Measurements from ENCODE around the gene ENTR1. TPM values are rescaled to one million over a fixed set of nuclear protein-coding genes. Genes with fewer than 3 reads are reported as not detected.

ENTR1 gene
- total and polyA plus RNA-seq, 2 of the 4 experiments (the other 2 are of a cell fraction) = 14.5 to 37.3 TPM

- in situ Hi-C loops (cut with MboI; ENCODE audit: low sequenced_read_pairs) = no loop called here
- H3K9ac ChIP-seq (ENCODE audit: low read depth, low read length) = peak overlapping the region; percentile 23; the same call in 1 of the 2 replicates
Measured at GRCh38 chr9:136372006-136372405, 38.4 kb downstream of the ENTR1 start.

More at GRCh38 chr9:136372006-136372405, 38.4 kb downstream of the ENTR1 start:
- peak overlapping the region; percentile 30; the same call in 1 of the 2 replicates for H3K4me2 ChIP-seq (ENCODE audit: low read depth, low read length)
- H4K5ac ChIP-seq (ENCODE audit: low read depth, low read length) = peak overlapping the region; percentile 97
- H4K8ac ChIP-seq (ENCODE audit: low read depth in 2 of 2, low read length in 2 of 2) = peak overlapping the region; percentile 97 to 99
- no peak overlapping the region; the same call in 1 of the 2 replicates for H3K23ac ChIP-seq (ENCODE audit: low read depth, low read length)
- no peaks in the 10 kb centered on the region; the same call in 1 of the 2 replicates for H3K36me3 ChIP-seq (ENCODE audit: control insufficient read depth, insufficient read depth, low read length)
- no TSS peak for BruUV-seq (replicated peaks)
- 90% methylated on average over 6 of the region's 21 CpGs; no CpG with 5 or more reads in 1 of the 2 experiments for WGBS, 2 experiments (ENCODE audit: extremely low coverage in 2 of 2, insufficient read length in 1 of 2)
- H3K56ac ChIP-seq (ENCODE audit: extremely low read depth, insufficient read depth, low read length) = no peak overlapping the region
- H3K18ac ChIP-seq (ENCODE audit: low read depth, low read length) = peak overlapping the region; percentile 83
- H3K27ac ChIP-seq (ENCODE audit: insufficient read depth, low read length) = peak overlapping the region; percentile 69
- H2AK9ac ChIP-seq (replicated peaks; ENCODE audit: low read depth, low read length, poor library complexity) = peak overlapping the region; percentile 90
- POLR2A ChIA-PET (ENCODE audit: unreplicated experiment) = no interaction called here
- H3K14ac ChIP-seq (replicated peaks; ENCODE audit: low read depth, low read length) = peak overlapping the region; percentile 92; the same call in 1 of the 2 replicates
- H2AFZ ChIP-seq (replicated peaks; ENCODE audit: low read length, poor library complexity) = peak overlapping the region; percentile 90
- no peaks in the 10 kb centered on the region for H3K27me3 ChIP-seq (ENCODE audit: control insufficient read depth, insufficient read depth, low read length)
- H4K91ac ChIP-seq (ENCODE audit: insufficient read depth, low read depth, low read length) = peak overlapping the region; percentile 98
- dilution Hi-C loops (cut with HindIII; ENCODE audit: low sequenced_read_pairs, unreplicated experiment) = no loop called here
- peak overlapping the region; percentile 98 for H3K4ac ChIP-seq (ENCODE audit: low read depth, low read length)
- H2AK5ac ChIP-seq (ENCODE audit: low read depth, low read length) = peak overlapping the region; percentile 89
- CTCF ChIA-PET = interaction anchor here (0.7 to 1.5 kb wide), 4 partner anchors 9 to 39 kb away, joined by 3 to 8 read pairs (median 3); partner anchors contain the start of gene DNLZ
- peaks cover 9% of the 10 kb centered on the region for H3K9me1 ChIP-seq (ENCODE audit: insufficient read depth, low read length)
- H3K4me3 ChIP-seq (ENCODE audit: insufficient read depth, low read depth, low read length) = no peak overlapping the region
- H2BK5ac ChIP-seq (ENCODE audit: low read depth, low read length, poor library complexity, severe bottlenecking) = peak overlapping the region; percentile 66
- peaks cover 15% of the 10 kb centered on the region for H3K4me1 ChIP-seq (ENCODE audit: control insufficient read depth, insufficient read depth, low read length)
- H3K79me1 ChIP-seq (ENCODE audit: low read depth in 1 of 2, low read length in 2 of 2) = no peaks in the 10 kb centered on the region; a peak in 1 of 4 replicates
- peak overlapping the region; percentile 85; the same call in 1 of the 3 replicates for H2BK15ac ChIP-seq (ENCODE audit: low read depth, low read length)
- H2BK20ac ChIP-seq (ENCODE audit: low read depth, low read length) = peak overlapping the region; percentile 13; the same call in 1 of the 2 replicates
- intact Hi-C loops (cut with micrococcal nuclease) = no loop called here
- H4K20me1 ChIP-seq (ENCODE audit: insufficient read depth, low read length) = no peaks in the 10 kb centered on the region
- H3K9me3 ChIP-seq (ENCODE audit: control insufficient read depth, insufficient read depth, low read length) = no peaks in the 10 kb centered on the region
- ATAC-seq (ENCODE audit: low read depth) (no peak), DNase-seq (no peak)
- H2BK120ac ChIP-seq (ENCODE audit: low read depth, low read length) = peak overlapping the region; percentile 90
- TF ChIP-seq MAFK (IDR thresholded peaks at IDR 0.05; ENCODE audit: low read depth, low read length) (no peak), RCOR1 (IDR thresholded peaks at IDR 0.05; ENCODE audit: insufficient replicate concordance, low read length) (no peak), BHLHE40 (IDR thresholded peaks at IDR 0.05; ENCODE audit: low read depth, low read length) (no peak), CHD1 (IDR thresholded peaks at IDR 0.05; ENCODE audit: low read depth, low read length) (no peak), USF2 (IDR thresholded peaks at IDR 0.05; ENCODE audit: low read depth, low read length) (no peak), CEBPB (IDR thresholded peaks at IDR 0.05; ENCODE audit: low read depth, low read length) (no peak)

Measured in IMR-90 (cell line).